Omental fat pad (tissue), 4 donors: Measurements from ENCODE around the gene CRYGC. TPM values are rescaled to one million over a fixed set of nuclear protein-coding genes. Genes with fewer than 3 reads are reported as not detected.
A peak's percentile ranks its signal among the peaks of the same experiment; 100 is the strongest.

Experiments
- ATAC-seq: fragments of 150-250 bp; one replicate; pipeline ENCODE4 v1.9.1; 2016; ENCODE audit warnings: mild to moderate bottlenecking, moderate library complexity; ENCODE audit not compliant: low FRiP score
- DNase-seq: peaks from one replicate; pipeline ENCODE4 v3.0.0-alpha.2; 2019; ENCODE audit warnings: low spot score
- CTCF ChIP-seq, 3 donors: fragments of 450-650 bp; IDR thresholded peaks; one replicate each; pipeline ENCODE4 v1.5.1; 2016 to 2017; ENCODE audit warnings: antibody characterized with exemption in 3 of 3, mild to moderate bottlenecking in 3 of 3, moderate library complexity in 2 of 3
- total RNA-seq, 4 donors: library from RNA; depleted of rRNA; stranded (reverse); fragments of >200 nt; gene quantifications; one replicate each; pipeline ENCODE4 v1.1.0, GENCODE V29; 2016

CRYGC gene
- total RNA-seq, 4 donors from 2014 or later: not detected

- no peak for TF ChIP-seq CTCF (IDR thresholded peaks at IDR 0.05)
- DNase-seq (no peak), ATAC-seq (no peak)
Observed at GRCh38 chr2:208136716-208137094, 7.1 kb upstream of the CRYGC start.

- DNase-seq: no peak
- ATAC-seq: peak; percentile 92
- TF ChIP-seq CTCF (IDR thresholded peaks at IDR 0.05): no peak
Observed at GRCh38 chr2:208135794-208136715, 6.4 kb upstream of the CRYGC start.

GRCh38 chr2:208134928-208135586 lies 5.4 kb upstream of the CRYGC start:
- ATAC-seq (no peak), DNase-seq (no peak)
- TF ChIP-seq CTCF (IDR thresholded peaks at IDR 0.05): no peak

- no peak for ATAC-seq
Observed at GRCh38 chr2:208130712-208131110, 1.1 kb upstream of the CRYGC start.

GRCh38 chr2:208128136-208128535 lies 1.5 kb downstream of the CRYGC start:
- DNase-seq (no peak), ATAC-seq (no peak)
- TF ChIP-seq CTCF (IDR thresholded peaks at IDR 0.05): no peak

More at GRCh38 chr2:208130712-208131110, 1.1 kb upstream of the CRYGC start:
- no peak for DNase-seq
- no peak for TF ChIP-seq CTCF (IDR thresholded peaks at IDR 0.05)

GRCh38 chr2:208127090-208127489 lies 2.5 kb downstream of the CRYGC start:
- TF ChIP-seq CTCF (IDR thresholded peaks at IDR 0.05): no peak
- no peak for DNase-seq
- ATAC-seq: no peak
